NOMO-1 treated with DMSO at 0.1 percent for 48 hours (cell line): Measurements from ENCODE around the gene EEF2K.
"Not testable (repeated sequence)": the region's sequence is repeated elsewhere in the genome, so short reads cannot be mapped to it uniquely, and the experiment has no call there.

ENCODE experiments used
- DNase-seq: peaks from one replicate; lab custom pipeline; 2025; ENCODE audit not compliant: unreplicated experiment; lab: John Stamatoyannopoulos, UW

EEF2K gene

DNA sequence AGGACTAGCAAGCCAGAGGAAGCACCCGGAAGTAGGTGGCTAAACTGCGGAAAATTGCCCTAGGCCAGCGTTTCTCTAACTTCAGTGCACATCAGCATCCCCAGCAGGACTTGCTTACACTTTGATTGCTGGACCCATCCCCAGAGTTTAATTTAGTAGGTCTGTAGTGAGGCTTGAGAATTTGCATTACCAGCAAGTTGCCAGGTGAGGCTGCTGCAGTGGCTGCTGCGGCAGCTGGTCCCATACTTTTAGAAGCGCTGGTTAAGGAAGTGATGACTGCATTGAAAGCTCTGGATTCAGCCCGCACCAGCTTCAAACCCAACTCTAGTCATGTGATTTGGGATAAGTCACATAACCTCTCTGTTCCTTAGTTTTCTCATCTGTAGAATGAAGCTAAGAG is 4.2 kb downstream of the EEF2K start:
- DNase-seq: no peak

DNA sequence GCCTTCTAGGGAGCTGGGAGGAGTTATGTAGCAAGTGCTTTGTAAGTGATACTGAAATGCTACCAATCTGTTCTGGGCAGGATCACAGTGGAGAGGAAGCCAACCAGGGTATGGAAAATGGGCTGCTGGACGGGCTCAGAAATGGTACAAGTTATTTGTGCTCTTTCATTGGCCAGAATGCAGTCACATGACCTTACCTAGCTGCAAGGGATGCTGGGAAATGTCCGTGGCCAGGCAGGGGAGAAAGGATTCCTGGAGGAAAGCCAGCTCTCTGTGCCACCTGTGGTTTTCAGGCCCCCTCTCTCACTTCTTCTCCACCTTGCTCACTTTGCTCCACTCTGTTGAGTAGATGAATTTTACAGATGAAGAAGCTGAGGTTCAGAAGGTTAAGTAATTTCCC is 4.8 kb downstream of the EEF2K start:
- no peak for DNase-seq

DNA sequence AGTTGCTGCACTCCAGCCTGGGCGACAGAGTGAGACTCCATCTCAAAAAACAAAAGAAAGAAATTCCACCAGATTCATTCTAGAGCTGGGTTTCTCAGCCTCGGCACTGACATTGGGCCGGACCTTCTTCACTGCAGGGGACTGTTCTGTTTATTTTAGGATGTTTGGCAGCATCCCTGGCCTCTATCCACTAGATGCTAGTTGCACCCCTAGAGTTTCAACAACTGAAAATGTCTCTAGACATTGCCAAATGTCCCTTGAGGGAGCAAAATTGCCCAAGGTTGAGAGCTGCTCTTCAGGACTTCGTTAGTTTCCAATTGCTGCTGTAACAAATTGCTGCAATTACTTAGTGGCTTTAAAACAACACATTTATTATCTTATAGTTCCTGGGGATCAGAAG is 7.2 kb downstream of the EEF2K start:
- no peak for DNase-seq

DNA sequence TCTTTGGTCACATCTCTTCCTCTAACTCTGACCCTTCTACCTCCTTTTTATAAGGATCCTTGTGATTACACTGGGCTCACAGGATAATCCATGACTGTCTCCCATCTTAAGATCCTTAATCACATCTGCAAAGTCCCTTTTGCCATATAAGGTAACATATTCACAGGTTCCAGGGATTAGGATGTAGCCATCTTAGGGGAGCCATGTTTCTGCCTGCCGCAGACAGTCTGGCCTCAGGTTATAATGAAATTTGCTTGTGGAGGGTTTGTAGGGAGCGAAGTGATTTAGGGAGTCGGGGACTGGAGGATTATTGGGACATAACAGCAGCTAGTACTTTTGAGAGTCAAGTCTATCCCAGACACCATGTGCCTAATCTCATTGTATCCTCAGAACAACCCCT is 7.7 kb downstream of the EEF2K start:
- DNase-seq: no peak

DNA sequence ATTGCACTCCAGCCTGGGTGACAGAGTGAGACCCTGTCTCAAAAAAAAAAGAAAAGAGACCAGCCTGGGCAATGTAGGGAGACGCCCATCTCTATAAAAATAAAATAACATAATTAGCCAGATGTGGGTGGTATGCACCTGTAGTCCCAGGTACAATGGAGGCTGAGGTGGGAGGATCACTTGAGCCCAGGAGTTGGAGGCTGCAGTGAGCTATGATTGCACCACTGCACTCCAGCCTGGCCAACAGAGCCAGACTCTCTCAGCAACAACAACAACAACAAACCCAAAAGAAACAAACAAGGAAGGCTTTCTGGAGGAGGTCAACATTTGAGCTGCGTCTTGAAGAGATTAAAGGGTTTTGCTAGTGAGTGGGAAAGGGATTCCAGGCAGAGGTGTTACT is 8.3 kb downstream of the EEF2K start:
- no peak for DNase-seq

DNA sequence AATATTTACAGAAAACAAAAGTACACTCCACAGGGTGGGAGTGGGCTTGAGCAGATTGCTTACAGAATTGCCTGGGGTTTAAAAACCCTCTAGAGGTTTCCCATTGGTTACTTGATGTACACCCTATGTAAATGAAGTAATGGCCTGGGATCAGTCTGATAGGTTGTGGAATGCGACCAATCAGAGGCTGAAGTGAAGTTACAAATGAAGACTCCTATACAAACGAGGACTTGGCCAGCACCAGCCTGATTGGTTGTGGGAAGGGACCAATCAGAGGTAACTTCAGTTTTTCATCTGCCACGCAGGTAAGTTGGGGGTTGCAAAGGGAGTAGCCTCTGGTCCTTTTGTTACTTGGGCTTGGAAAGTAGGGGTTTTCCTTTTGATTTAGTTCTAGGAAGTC is 8.8 kb downstream of the EEF2K start:
- no peak for DNase-seq

DNA sequence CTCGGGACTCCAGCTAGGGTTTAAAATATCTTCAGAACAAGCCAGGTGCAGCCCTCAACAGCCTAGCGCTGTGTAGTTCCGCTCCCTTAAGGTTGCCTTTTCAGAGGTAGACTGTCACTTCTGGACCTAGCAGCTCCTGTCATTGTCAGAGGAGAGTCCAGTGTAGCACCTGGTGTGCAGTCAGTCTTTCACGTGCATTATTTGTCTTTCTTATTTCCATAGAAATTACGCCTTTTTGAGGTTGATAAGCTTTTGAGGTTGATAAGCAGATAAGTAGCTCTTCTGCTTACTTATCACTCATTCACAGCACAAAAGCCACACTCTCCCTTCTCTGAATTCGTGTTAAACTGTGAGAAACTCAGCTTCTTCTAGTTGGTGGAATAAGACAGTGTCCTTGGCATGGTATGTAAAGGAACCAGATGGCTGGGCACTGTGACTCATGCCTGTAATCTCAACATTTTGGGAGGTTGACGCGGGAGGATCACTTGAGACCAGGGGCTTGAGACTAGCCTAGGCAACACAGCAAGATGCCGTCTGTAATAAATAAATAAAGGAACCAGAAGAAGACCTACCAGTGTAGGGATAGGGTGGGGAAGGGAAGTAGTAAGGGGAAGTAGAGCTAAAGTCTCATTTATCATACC is 10.2 kb downstream of the EEF2K start:
- DNase-seq: peak; percentile 72

DNA sequence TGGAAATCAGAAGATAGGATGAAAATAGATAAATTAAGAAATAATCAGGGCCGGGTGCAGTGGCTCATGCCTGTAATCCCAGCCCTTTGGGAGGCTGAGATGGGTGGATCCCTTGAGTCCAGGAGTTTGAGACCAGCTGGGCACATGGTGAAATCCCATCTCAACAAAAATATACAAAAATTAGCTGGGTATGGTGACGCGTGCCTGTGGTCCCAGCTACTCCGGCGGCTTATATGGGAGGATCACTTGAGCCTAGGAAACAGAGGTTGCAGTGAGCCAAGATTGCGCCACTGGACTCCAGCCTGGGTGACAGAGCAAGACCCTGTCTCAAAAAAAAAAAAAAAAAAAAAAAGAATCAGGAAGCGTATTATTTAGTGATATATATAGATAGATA is 10.8 kb downstream of the EEF2K start:
- DNase-seq: not testable (repeated sequence)

DNA sequence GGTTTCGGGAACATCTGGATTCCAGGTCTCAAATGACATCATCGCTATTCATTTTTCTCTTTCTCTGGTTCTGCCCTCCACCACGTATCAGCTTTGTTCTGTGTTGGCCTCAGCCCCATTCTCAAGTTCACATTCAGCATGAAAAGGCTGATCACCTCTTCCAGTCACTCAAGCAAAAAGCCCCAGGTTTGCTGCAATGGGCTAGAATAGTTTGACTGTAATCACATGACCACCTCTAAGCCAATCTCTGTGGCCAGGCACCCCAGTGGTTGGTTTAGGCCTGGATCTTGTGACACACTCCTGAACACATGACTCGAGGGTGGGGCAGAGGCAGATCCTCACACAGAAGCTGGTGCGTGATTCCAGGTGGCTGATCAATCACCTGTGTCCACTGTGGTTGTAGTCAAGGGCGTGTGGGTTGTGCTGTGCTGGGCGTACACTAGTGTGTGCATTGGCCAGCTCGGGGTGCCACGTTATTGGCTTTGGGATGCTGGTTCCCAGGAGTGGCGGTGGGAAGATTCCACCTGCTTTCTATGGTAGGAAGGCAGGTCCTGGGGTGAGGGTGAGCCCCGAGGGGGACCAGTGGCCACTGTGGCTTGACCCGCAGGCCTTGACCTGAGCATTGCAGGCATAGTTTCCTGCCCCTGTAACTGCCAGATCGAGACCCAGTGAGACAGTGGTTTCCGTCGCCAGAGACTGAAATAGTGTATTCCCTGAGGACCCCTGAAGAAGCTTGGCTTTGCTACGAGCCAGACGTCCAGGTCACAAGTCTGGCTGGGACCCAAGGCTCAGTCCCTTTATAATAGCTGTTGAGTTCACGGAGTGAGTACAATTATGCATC is 12.0 kb downstream of the EEF2K start:
- no peak for DNase-seq

DNA sequence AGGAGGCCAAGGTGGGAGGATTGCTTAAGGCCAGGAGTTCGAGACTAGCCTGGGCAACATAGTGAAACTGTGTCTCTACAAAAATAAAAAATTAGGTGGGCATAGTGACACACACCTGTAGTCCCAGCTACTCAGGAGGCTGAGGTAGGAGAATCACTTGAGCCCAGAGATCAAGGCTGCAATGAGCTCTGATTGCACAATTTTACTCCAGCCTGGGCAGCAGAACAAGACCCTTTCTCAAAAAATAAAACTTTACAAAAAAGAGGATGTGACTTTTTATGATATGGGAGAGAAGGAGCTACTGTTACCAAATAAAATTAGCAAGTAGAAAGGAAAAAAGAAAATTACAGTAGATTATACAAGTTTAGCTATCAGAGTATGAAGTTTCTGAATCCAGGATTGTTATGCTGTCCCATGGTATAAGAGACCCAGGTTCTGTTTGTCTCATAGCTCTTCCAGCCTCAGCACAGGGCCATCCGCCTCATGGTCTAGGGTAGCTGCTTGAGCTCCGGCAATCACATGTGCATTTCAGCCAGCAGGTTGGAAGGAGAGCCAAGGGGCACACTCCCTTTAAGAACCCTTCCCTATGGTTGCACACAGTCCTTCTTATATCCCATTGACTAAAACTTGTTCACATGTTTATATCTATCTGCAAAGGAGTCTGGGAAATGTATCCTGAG is 13.5 kb downstream of the EEF2K start:
- DNase-seq: no peak

DNA sequence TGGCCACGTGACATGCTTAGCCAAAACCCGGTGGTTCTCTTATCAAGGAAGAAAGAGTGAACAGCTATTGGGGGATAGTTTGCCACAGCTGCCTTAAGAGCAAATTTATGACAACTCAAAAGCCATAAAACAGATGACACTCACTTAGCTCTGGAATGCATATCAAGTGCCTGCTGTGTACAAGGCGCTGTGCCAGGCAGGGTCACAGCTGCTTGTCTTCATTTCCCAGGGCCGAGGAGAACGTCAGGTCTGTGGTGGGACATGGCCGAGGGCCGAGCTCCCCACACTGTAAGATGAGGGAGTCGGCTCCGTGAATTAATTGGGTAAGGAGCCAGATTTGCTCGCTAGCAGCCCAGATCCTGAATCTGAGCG is 14.0 kb downstream of the EEF2K start:
- no peak for DNase-seq

DNA sequence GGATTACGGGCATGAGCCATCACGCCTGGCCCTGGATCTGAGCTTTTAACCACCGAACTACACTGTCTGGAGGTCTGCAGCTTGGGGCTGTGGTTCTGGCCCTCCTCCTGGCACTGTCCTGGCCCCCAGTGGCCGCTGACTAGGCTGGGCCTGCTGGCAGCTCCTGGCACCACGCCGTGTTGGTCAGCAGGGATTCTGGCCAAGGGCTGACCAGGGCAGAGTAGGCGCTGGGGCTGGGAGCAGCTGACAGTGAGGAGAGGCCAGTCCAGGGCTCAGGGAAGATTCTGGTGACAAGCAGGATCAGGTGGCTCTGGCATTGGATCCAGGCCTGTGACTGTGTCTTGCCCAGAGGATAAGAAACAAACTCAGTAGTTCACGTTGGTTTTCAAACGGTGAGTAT is 14.6 kb downstream of the EEF2K start:
- no peak for DNase-seq

DNA sequence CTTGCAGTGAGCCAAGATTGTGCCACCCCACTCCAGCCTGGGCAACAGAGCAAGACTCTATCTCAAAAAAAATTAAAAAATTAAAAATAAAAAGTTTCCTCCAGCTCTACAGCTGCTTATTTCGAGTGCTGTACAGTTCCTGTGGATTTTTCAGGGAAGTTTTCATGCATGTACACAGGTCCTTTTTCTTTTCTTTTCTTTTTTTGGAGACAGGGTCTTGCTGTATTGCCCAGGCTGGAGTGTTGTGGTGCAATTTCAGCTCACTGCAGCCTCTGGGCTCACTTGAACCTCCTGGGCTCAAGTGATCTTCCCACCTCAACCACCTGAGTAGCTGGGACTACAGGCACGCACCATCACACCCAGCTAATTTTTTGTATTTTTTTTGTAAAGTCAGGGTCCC is 15.9 kb downstream of the EEF2K start:
- DNase-seq: no peak

DNA sequence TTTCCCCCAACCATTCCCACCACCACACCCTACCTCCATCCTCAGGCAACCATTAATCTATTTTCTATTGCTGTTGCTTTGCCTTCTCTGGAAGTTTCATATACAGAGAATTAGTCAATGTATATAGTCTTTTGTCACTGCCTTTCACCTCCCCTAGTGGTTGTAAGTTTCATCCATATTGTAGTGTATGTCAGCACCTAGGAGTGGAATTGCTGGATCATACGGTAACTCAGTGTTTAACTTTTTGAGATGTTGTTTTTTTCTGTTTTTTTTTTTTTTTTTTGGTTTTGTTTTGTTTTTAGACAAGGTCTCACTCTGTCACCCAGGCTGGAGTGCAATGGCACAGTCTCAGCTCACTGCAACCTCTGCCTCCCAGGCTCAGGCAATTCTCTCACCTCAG is 16.9 kb downstream of the EEF2K start:
- no peak for DNase-seq

DNA sequence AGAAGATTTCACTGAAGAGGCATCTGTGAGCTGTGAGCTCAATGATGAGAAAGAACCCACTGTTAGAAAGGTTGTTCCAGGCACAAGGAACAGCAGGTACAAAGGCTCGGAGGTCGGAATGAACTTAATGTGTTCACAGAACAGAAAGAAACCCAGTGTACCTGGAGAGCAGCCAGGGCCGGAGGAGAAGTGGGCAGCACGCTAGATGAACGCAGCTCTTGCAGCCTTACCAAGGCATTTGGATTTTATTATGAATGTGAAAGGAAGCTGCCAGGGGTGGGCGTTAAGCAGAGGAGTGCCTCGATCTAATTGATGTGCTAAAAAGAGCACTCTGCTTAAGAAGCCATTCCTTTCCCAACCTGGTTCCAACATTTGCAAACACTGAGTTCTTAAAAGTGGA is 19.0 kb downstream of the EEF2K start:
- DNase-seq: no peak

DNA sequence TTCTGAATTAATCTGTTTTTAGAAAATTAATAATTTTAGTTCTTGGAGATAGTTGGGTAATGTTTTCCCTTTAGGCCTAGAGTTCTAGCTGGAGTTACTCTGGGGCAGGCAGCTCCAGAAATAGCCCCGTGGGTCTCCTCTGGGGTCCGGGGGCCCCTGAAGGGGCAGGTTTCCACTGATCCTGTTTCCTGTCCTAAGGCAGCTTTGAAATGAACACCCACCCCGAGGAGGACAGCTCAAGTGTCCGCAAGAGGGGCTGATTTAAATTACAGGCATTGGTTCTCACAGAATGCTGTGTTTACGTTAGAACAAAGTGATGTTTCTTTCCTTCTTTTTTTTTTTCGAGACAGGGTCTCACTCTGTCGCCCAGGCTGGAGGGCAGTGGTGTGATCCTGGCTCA is 23.8 kb downstream of the EEF2K start:
- DNase-seq: no peak

DNA sequence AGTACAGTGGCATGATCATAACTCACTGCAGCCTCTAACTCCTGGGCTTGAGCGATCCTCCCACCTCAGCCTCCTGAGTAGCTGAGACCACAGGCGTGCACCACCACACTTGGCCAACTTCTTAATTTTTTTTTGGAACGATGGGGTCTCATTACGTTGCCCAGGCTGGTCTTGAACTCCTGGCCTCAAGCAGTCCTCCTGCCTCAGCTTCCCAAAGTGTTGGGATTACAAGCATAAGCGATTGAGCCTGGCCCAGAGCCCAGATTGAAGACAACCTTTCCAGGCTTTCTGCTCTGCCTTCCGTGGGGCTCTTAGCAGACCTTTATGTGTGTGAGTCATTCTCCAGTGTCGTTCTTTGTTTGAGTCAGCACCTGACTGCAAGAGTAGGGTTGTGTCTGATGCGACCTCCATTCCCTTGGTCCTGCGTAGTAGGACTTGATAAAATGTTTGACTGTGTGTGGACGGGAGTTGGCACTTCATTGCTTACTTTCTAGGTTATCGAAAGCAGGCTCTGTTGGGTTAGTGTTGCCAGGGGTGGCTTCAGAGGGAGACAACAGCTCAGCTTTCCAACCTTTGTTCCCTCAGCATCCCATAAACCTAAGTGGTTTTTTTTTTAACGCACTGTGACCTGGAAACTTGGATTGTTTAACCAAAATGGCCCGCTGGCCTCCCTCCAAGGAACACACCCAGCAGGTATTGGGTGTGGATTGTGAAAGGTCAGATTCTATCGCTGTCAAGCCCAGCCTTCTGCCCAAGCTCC is 26.4 kb downstream of the EEF2K start:
- DNase-seq: no peak

DNA sequence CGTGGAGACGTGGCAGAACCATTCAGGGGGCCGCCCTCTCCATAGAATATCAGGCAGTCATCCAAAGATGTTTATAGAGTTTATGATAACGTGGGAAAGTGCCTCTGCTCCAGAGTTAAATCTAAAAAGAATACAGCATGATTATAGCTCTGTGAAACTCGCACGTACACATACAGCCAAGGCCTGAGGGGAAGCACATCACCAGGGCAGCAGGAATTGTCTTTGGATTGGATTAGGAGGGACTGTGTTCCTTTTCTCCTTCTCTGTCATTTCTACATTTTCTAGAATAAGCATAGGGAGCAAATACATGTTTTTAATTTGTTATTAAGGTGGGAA is 26.9 kb downstream of the EEF2K start:
- no peak for DNase-seq

DNA sequence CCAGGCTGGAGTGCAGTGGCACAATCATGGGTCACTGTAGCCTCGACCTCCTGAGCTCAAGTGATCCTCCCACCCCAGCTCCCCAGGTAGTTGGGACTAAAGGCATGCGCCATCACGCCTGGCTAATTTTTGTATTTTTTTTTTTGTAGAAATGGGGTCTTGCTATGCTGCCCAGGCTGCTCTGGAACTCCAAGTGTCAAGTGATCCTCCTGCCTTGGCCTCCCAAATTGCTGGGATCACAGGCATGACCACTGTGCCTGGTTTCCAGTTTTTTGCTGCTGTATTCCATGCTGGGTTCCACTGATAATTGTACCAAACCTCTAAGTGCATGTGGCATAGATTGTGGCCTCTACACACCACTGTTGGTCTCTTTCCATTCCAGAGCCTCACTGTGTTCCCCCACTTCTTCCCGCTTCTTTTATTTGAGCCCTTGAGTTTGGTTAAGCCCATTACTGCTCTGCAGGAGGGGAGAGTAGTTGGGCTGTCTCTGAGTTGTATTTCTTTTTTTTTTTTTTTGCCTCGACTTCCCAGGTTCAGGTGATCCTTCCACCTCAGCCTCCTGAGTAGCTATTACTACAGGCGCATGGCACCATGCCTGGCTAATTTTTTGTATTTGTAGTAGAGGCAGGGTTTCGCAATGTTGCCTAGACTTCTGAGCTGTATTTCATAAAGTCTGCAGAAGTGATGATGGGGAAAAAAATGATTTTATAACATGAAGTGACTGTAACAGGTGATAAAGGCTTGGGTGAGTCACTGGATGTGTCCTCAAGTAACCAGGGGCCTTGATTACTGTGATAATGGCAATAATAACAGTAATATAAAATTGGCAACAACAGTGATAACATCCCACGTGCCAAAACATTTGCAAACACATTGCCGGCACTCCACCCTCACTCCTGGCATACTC is 30.0 kb downstream of the EEF2K start:
- DNase-seq: no peak

DNA sequence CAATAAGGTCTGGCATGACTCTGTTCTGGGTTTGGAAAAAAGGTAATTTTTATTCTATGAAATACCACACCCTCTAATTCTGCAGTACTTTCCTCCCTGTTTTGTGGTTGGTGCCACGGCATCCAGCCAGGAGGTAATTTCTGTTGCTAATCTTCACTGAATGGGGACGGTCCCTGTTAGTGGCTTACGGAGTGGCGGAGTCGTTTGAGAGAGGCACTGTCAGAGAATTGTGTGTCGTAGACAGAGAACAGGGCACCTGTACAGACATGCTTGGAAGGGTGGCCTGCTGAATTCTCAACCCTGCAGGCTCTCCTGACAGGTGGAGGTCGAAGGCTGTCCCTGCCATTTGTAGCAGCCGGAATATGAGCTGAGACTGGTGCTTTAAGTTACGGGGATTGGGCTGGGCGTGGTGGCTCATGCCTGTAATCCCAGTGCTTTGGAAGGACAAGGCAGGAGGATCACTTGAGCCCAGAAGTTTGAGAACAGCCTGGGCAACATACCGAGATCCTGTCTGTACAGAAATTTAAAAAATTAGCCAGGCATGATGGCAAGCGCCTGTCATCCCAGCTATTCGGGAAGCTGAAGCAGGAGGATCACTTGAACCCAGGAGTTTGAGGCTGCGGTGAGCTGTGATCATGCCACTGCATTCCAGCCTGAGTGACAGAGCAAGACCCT is 33.2 kb downstream of the EEF2K start:
- no peak for DNase-seq
